ENCODE results near the gene PAPSS1. TPM values are rescaled to one million over a fixed set of nuclear protein-coding genes. Genes with fewer than 3 reads are reported as not detected.

PAPSS1 gene
- total RNA-seq, 1 experiment from 2014 or later = 83.6 TPM

- Histone ChIP-seq H3K27me3 (ENCODE audit: insufficient read depth, low read length) (no peaks in the 10 kb centered on the region), H3K9me3 (ENCODE audit: control insufficient read depth, low read depth, low read length) (no peaks in the 10 kb centered on the region), H4K8ac (replicated peaks; ENCODE audit: insufficient read length, low read depth, low read length) (no peak overlapping the region), H2AFZ (ENCODE audit: low read length) (no peak overlapping the region), H4K91ac (ENCODE audit: insufficient read length, low read depth, low read length) (no peak overlapping the region), H3K14ac (ENCODE audit: insufficient read depth, low read length) (no peak overlapping the region), H2BK12ac (ENCODE audit: insufficient read length, low read depth, low read length) (no peak overlapping the region), H3K18ac (ENCODE audit: insufficient read length, low read depth, low read length) (no peak overlapping the region), H3K4me1 (ENCODE audit: insufficient read depth, low read length) (no peaks in the 10 kb centered on the region), H3K23ac (ENCODE audit: insufficient read length, low read depth, low read length) (no peak overlapping the region), H4K5ac (ENCODE audit: insufficient read length, low read depth, low read length) (no peak overlapping the region), H4K20me1 (ENCODE audit: control insufficient read depth, insufficient read depth, insufficient read length) (no peaks in the 10 kb centered on the region), H3K23me2 (ENCODE audit: insufficient read length, low read depth, low read length, poor library complexity, severe bottlenecking) (no peaks in the 10 kb centered on the region), H2BK120ac (ENCODE audit: low read depth, low read length, poor library complexity, severe bottlenecking) (no peak overlapping the region), H2BK5ac (ENCODE audit: insufficient read length, low read length) (no peak overlapping the region), H2BK20ac (ENCODE audit: low read depth, low read length, poor library complexity, severe bottlenecking) (no peak overlapping the region), H3K27ac (ENCODE audit: insufficient read length, low read depth, low read length) (no peak overlapping the region), H3K4me2 (ENCODE audit: insufficient read depth, insufficient read length, low read length) (no peak overlapping the region), H3K4ac (ENCODE audit: low read depth, low read length) (no peak overlapping the region), H3T11ph (ENCODE audit: low read length) (no peak overlapping the region), H2BK15ac (ENCODE audit: low read depth, low read length) (no peak overlapping the region), H3K9ac (ENCODE audit: extremely low read depth, insufficient read length, low read length) (no peak overlapping the region), H2AK5ac (ENCODE audit: insufficient read length, low read length) (no peak overlapping the region), H3K79me2 (ENCODE audit: insufficient read depth, low read length) (no peaks in the 10 kb centered on the region), H3K79me1 (ENCODE audit: insufficient read depth, low read depth, low read length, poor library complexity, severe bottlenecking) (peaks cover 3% of the 10 kb centered on the region), H3K56ac (ENCODE audit: insufficient read length, low read depth, low read length) (no peak overlapping the region)
- H3K36me3 Mint-ChIP-seq (ENCODE audit: insufficient read depth in 1 of 3, low read depth in 3 of 3) = peaks cover 17 to 33% (median 19%) of the 10 kb centered on the region in 3 experiments
- H3K4me3 Mint-ChIP-seq = no peak overlapping the region
- H3K4me1 Mint-ChIP-seq = no peaks in the 10 kb centered on the region
- TF ChIP-seq, protein P1, sequence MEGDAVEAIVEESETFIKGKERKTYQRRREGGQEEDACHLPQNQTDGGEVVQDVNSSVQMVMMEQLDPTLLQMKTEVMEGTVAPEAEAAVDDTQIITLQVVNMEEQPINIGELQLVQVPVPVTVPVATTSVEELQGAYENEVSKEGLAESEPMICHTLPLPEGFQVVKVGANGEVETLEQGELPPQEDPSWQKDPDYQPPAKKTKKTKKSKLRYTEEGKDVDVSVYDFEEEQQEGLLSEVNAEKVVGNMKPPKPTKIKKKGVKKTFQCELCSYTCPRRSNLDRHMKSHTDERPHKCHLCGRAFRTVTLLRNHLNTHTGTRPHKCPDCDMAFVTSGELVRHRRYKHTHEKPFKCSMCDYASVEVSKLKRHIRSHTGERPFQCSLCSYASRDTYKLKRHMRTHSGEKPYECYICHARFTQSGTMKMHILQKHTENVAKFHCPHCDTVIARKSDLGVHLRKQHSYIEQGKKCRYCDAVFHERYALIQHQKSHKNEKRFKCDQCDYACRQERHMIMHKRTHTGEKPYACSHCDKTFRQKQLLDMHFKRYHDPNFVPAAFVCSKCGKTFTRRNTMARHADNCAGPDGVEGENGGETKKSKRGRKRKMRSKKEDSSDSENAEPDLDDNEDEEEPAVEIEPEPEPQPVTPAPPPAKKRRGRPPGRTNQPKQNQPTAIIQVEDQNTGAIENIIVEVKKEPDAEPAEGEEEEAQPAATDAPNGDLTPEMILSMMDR (conservative IDR thresholded peaks at IDR 0.05) = no peak
- no CpG with 5 or more reads among the region's 2 CpGs for WGBS (ENCODE audit: extremely low coverage, insufficient read length, low lambda C conversion rate)
- peaks cover 3 to 10% of the 10 kb centered on the region in 2 experiments; a peak in 4 of 5 replicates for H3K9me3 Mint-ChIP-seq
- DNase-seq = no peak
- no peaks in the 10 kb centered on the region for H3K27me3 Mint-ChIP-seq (ENCODE audit: low read depth)
- H3K27ac Mint-ChIP-seq = no peak overlapping the region
Measured at GRCh38 chr4:107619066-107619465, 101.0 kb downstream of the PAPSS1 start.

Measured in H9 (cell line).